ENCODE measurements around the gene ADH4.

- TF ChIP-seq CTCF (conservative IDR thresholded peaks at IDR 0.05; ENCODE audit: low read depth, low read length) (no peak), EZH2 (IDR thresholded peaks at IDR 0.05; ENCODE audit: low read length, unreplicated experiment) (no peak)
Observed at GRCh38 chr4:99134586-99134985, 9.5 kb downstream of the ADH4 start.

Measured in PC-3 (cell line).